ENCODE data around the gene SMARCA5. TPM values are rescaled to one million over a fixed set of nuclear protein-coding genes. Genes with fewer than 3 reads are reported as not detected.

Gene SMARCA5
- total RNA-seq, 1 experiment from 2014 or later: 107 TPM

- no peaks in the 10 kb centered on the region for H3K9me3 ChIP-seq (ENCODE audit: control insufficient read depth, low read depth, low read length)
- H2AK5ac ChIP-seq (ENCODE audit: insufficient read length, low read length): no peak overlapping the region
- H3K4ac ChIP-seq (ENCODE audit: low read depth, low read length): no peak overlapping the region
- no peak overlapping the region for H3K14ac ChIP-seq (ENCODE audit: insufficient read depth, low read length)
- no peak overlapping the region for H4K8ac ChIP-seq (replicated peaks; ENCODE audit: insufficient read length, low read depth, low read length)
- no peak for DNase-seq
- Mint-ChIP-seq H3K9me3 (peaks cover 0 to 2% of the 10 kb centered on the region in 2 experiments; a peak in 2 of 5 replicates), H3K4me3 (no peak overlapping the region), H3K4me1 (peaks cover 2 to 6% of the 10 kb centered on the region in 2 experiments), H3K27ac (no peak overlapping the region), H3K36me3 (ENCODE audit: insufficient read depth in 1 of 3, low read depth in 3 of 3) (peaks cover 9 to 40% (median 31%) of the 10 kb centered on the region in 3 experiments; a peak in 6 of 7 replicates), H3K27me3 (ENCODE audit: low read depth) (no peaks in the 10 kb centered on the region)
- H3K79me2 ChIP-seq (ENCODE audit: insufficient read depth, low read length): no peaks in the 10 kb centered on the region
- H3K27me3 ChIP-seq (ENCODE audit: insufficient read depth, low read length): no peaks in the 10 kb centered on the region
- H3T11ph ChIP-seq (ENCODE audit: low read length): no peak overlapping the region
- WGBS (ENCODE audit: extremely low coverage, insufficient read length, low lambda C conversion rate): no CpG with 5 or more reads among the region's 5 CpGs
- no peak overlapping the region for H4K91ac ChIP-seq (ENCODE audit: insufficient read length, low read depth, low read length)
- H2BK120ac ChIP-seq (ENCODE audit: low read depth, low read length, poor library complexity, severe bottlenecking): no peak overlapping the region
- no peaks in the 10 kb centered on the region for H3K79me1 ChIP-seq (ENCODE audit: insufficient read depth, low read depth, low read length, poor library complexity, severe bottlenecking)
- H3K56ac ChIP-seq (ENCODE audit: insufficient read length, low read depth, low read length): no peak overlapping the region
- TF ChIP-seq, protein P1, sequence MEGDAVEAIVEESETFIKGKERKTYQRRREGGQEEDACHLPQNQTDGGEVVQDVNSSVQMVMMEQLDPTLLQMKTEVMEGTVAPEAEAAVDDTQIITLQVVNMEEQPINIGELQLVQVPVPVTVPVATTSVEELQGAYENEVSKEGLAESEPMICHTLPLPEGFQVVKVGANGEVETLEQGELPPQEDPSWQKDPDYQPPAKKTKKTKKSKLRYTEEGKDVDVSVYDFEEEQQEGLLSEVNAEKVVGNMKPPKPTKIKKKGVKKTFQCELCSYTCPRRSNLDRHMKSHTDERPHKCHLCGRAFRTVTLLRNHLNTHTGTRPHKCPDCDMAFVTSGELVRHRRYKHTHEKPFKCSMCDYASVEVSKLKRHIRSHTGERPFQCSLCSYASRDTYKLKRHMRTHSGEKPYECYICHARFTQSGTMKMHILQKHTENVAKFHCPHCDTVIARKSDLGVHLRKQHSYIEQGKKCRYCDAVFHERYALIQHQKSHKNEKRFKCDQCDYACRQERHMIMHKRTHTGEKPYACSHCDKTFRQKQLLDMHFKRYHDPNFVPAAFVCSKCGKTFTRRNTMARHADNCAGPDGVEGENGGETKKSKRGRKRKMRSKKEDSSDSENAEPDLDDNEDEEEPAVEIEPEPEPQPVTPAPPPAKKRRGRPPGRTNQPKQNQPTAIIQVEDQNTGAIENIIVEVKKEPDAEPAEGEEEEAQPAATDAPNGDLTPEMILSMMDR (conservative IDR thresholded peaks at IDR 0.05): no peak
- no peak overlapping the region for H4K5ac ChIP-seq (ENCODE audit: insufficient read length, low read depth, low read length)
- H2BK15ac ChIP-seq (ENCODE audit: low read depth, low read length): no peak overlapping the region
- H3K18ac ChIP-seq (ENCODE audit: insufficient read length, low read depth, low read length): no peak overlapping the region
- H2BK12ac ChIP-seq (ENCODE audit: insufficient read length, low read depth, low read length): no peak overlapping the region
- peaks cover 5% of the 10 kb centered on the region for H3K23me2 ChIP-seq (ENCODE audit: insufficient read length, low read depth, low read length, poor library complexity, severe bottlenecking)
- H2BK20ac ChIP-seq (ENCODE audit: low read depth, low read length, poor library complexity, severe bottlenecking): no peak overlapping the region
- no peaks in the 10 kb centered on the region for H3K4me1 ChIP-seq (ENCODE audit: insufficient read depth, low read length)
- no peak overlapping the region for H3K27ac ChIP-seq (ENCODE audit: insufficient read length, low read depth, low read length)
- H2BK5ac ChIP-seq (ENCODE audit: insufficient read length, low read length): no peak overlapping the region
- no peak overlapping the region for H3K4me2 ChIP-seq (ENCODE audit: insufficient read depth, insufficient read length, low read length)
- H3K9ac ChIP-seq (ENCODE audit: extremely low read depth, insufficient read length, low read length): no peak overlapping the region
- H3K23ac ChIP-seq (ENCODE audit: insufficient read length, low read depth, low read length): no peak overlapping the region
- no peaks in the 10 kb centered on the region for H4K20me1 ChIP-seq (ENCODE audit: control insufficient read depth, insufficient read depth, insufficient read length)
- H2AFZ ChIP-seq (ENCODE audit: low read length): no peak overlapping the region
Observed at GRCh38 chr4:143555676-143556075, 42.2 kb downstream of the SMARCA5 start.

Measured in H9 (cell line).